IPS DF 4.7 (cell line): ENCODE results near the gene WNT3A.

Experiments
- DNase-seq: peaks from one replicate; pipeline ENCODE4 v3.0.0-alpha.2; 2013; ENCODE audit warnings: low spot score; ENCODE audit errors: extremely low read depth

The WNT3A gene

DNA sequence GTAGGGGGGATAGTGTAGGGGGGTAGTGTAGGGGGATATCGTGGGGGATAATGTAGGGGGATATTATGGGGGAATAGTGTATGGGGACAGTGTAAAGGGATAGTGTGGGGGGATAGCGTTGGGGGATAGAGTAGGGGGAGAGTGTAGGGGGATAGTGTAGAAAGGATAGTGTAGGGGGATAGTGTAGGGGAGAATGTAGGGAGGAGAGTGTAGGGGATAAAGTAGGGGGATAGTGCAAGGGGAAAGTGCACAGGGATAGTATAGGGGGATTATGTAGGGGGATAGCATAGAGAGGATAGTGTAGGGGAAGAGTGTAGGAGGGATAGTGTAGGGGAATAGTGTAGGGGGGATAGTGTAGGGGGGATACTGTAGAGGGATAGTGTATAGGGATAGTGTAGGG lies 63.4 kb downstream of the WNT3A start:
- no peak for DNase-seq

DNA sequence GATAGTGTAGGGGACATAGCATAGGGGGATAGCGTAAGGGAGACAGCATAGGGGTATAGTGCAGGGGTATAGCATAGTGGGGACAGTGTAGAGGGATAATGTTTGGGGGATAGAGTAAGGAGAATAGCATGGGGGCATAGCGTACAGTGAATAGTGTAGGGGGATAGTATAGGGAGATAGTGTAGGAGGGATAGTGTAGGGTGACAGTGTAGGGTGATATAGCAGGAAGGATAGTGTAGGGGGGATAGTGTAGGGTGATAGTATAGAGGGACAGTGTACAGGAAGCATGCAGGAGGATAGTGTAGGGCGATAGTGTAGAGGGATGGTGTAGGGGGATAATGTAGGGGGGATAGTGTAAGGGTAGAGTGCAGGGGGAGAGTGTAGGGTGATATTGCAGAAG lies 64.1 kb downstream of the WNT3A start:
- no peak for DNase-seq

DNA sequence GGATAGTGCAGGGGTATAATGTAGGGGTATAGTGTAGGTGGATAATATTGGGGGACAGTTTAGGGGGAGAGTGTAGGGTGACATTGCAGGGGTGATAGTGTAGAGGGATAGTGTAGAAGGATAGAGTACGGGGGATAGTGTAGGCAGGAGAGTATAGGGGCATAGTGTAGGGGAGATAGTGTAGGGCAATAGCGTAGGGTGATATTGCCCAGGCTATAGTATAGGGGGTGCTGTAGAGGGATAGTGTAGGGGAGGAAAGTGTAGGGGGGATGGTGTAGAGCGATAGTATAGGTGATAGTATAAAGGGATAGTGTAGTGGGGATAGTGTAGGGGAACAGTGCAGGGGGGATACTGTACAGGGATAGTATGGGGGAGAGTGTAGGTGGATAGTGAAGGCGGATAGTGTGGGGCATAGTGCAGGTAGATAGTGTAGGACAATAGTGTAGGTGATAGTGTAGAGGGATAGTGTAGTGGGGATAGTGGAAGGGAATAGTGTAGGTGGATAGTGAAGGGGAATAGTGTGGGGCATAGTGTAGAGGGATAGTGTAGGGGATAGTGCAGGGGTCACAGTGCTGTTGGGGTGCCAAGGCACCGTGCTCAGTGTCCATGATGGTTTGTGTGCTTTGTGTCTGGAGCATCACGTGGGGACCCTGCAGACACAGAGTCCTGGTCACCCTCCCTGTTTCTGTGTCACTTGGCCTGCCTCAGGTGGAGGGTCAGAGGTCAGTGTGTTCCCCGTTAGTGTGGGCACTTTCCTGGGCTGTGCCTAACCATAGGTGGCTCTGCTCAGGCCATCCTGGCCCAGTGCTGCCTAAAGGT lies 65.2 kb downstream of the WNT3A start:
- DNase-seq = no peak

GRCh38 chr1:228072658-228073043 lies 65.9 kb downstream of the WNT3A start:
- DNase-seq = no peak

- no peak for DNase-seq
Observed at GRCh38 chr1:228073061-228073856, 66.5 kb downstream of the WNT3A start.

GRCh38 chr1:228073857-228074545 lies 67.2 kb downstream of the WNT3A start:
- no peak for DNase-seq

DNA sequence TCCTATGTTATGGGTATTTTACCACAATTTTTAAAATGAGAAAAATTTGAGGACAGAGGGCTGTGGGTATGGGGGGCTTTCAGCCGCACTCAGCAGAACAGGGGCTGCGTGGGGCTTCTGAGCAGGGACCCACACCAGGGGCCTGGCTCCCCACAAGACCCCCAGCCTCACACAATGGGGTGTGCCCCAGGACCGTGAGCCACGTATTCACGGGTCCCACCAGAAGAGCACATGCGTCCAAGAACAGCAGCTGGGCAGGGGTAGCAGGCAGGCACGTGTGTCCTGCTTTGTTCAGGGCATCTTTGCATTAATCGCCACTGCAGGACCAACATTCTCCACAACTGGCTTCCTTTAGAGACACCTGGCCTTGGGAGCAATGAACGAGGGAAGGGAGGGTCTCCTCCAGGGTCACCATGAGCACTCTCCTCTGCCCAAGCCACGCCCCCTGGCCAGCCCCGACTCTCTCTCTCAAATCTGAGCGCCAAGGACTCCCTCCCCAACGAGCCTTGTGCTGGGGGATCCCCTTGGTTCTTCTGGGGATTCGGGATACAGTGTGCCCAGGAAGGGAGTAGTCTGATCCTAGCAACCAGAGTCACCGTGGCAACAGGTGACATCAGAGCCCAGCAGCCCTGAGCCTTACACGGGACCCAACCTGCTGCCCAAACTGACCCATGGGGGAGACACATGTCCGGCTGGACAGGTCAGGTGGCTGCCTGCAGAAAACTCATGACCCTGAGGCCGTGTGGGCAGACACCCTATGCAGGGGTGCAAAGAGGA lies 68.3 kb downstream of the WNT3A start:
- DNase-seq = no peak

DNA sequence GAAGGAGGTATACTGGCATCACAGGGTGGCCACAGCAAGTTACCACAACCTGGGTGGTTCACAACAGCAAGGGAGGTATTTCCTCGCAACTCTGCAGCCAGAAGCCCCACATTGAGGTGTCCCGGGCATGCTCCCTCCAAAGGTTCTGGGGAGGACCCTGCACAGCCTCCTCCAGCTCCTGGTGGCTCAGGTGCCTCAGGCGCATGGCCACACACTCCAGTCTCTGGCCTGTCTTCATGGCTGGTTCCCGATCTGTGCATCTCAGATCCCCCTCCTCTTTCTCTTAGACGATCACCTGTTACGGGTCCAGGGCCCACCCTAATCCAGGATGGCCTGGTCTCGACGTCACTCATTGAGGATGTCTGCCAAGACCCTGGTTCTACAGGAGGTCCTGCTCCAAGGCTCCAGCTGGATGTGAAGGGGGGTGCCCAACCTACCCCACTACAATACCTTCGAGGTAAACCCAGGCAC lies 69.0 kb downstream of the WNT3A start:
- DNase-seq = no peak

- DNase-seq = no peak
Observed at GRCh38 chr1:228076796-228077430, 70.1 kb downstream of the WNT3A start.

DNA sequence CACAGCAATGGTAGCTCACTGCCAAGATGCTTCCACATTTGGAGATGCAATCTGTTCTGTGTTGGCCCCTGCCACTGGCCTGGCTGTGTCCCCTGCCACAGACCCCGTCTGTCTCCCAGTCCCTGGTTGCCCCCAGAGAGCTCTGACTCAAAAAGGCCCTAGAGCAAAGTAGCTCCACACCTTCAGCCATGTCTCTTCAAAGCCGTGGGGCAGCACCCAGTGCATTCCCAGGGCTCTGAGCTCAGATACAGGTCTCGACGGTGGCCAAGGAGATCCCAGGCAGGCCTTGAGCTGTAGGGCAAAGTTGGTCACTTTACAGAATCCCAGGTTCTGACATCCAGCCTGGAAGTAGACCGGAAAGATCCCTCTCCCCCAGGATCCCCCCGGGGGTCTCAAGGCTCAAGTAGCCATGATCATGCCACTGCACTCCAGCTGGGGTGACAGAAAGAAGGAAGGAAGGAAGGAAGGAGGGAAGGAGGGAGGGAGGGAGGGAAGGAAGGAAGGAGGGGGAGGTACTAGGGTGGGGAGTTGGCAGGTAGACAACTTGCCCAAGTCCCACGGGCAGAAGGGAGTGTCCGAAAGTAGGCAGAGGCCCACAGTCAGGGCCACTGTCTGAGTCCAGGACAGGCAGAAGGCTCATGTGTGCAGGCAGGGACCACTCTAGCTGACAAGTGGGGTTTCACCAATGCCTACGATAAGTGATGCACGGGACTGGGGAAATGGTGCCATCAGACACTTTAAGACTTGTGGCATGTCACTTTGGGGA lies 71.0 kb downstream of the WNT3A start:
- no peak for DNase-seq

DNA sequence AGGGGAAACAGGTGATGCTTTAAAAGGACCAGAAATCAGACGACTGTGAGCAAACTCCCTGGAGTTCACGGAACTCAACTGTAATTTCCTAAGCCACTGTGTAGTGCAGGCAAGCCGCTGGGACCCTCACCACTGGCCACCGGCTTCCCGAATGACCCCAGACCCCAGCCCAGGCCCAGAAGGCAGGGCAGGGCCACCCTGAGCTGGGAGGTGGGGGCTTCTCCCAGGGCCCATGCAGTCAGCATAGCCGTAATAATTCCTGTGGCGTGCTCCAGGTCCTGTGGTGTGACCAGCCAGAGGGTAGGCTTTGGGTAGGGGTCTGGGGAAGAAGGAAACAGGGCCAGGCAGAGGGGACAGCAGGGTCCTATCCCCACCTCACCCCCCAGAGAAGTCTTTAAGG lies 72.2 kb downstream of the WNT3A start:
- DNase-seq = no peak

GRCh38 chr1:228079601-228080263 lies 72.9 kb downstream of the WNT3A start:
- DNase-seq = no peak

GRCh38 chr1:228081144-228081543 lies 74.3 kb downstream of the WNT3A start:
- DNase-seq = no peak

GRCh38 chr1:228081578-228082213 lies 74.9 kb downstream of the WNT3A start:
- DNase-seq = no peak

GRCh38 chr1:228082214-228082917 lies 75.6 kb downstream of the WNT3A start, which contains the start of gene ARF1:
TSS of gene ARF1 (plus strand) at chr1:228082708. CDS start at chr1:228097115, 14,407 bp downstream.
- DNase-seq = no peak

- DNase-seq = no peak
Observed at GRCh38 chr1:228082918-228083870, 76.4 kb downstream of the WNT3A start.

GRCh38 chr1:228083871-228084278 lies 77.1 kb downstream of the WNT3A start:
- DNase-seq = no peak
